HG03103 (cell line): ENCODE results near the gene HNRNPU.
"Not testable (repeated sequence)": the region's sequence is repeated elsewhere in the genome, so short reads cannot be mapped to it uniquely, and the experiment has no call there.

Source experiments
- ATAC-seq: cut with Tn5 transposase; IDR thresholded peaks from one replicate; pipeline ENCODE4 v1.9.1; 2021; ENCODE audit warnings: low read depth; ENCODE audit not compliant: unreplicated experiment

HNRNPU gene

GRCh38 chr1:244843148-244843978 lies 21.0 kb downstream of the HNRNPU start:
- ATAC-seq, result no peak

DNA sequence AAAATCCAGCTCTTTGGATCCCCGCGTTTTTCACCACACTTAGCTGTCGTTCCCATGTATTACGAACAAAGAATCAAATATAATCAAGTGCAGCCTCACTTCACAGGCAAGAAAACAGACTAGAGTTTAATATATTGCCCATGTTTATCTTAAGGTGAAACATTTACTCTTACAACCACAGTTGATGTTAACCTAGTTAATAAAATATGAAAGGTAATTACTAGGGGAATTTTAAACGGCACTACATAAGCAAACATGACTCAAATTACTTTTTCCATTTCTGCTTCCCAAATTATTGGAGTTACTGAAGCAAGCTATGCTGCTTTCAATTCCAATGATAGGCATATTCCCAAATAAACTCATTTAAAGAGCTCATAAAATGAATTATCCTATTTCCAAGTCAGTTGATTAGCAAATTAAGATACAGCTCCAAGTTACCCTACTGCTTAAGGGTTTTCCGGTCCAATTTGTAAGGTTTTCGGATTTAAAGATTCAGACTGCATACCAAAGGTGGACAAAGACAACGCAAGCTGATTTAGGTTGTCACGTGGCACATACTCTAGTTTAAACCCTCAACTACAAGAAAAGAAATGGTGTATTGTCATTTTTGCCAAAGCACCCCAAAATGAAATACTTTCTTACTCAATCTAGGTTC lies 22.9 kb downstream of the HNRNPU start:
- no peak for ATAC-seq

DNA sequence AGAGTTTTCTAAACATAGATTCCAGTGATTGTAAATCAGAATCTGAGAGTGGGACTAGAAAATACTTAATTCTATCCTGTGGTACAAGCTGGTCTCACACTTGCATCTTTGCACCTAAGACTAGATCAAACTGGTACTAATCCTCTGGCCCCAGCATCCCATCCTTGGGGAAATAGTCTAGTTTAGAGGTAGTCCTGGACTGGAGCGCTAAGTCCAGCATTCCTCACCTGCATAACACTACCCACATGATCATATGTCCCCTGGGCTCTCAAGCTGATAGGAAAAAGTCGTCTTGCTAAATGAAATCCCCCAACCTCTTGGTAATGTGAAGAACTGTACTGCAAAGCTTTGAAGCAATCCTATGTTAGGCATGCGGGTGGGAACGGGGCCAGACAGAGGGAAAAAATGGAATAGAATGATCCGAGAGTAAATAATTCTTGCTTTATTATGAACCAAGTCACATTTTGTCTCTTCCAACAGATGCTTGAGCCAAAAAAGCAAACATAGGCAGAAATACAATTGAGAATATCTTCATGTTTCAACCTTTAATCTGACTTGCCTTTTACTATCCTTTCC lies 24.0 kb downstream of the HNRNPU start:
- no peak for ATAC-seq

DNA sequence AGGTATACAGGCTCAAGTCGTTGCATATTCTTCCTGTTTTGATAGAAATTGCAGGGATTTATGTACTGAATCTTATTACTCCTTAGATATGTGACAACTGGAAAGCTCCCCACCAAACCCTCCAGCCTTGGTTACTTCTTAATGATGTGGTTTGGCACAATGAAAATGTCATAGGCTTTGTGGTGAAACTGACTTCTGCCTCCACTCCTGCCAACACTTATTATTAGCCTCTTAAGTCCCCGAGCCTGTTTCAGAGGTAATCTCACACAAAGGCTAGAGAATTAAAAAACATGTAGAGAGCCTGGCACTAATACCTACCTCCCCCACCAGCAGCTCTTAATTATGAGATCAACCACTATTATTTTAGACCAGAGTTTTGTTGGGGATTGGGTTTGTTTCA lies 24.7 kb downstream of the HNRNPU start:
- no peak for ATAC-seq

- ATAC-seq, result no peak
Observed at GRCh38 chr1:244837597-244838258, 26.6 kb downstream of the HNRNPU start.

GRCh38 chr1:244836584-244836983 lies 27.8 kb downstream of the HNRNPU start:
- ATAC-seq, result no peak

DNA sequence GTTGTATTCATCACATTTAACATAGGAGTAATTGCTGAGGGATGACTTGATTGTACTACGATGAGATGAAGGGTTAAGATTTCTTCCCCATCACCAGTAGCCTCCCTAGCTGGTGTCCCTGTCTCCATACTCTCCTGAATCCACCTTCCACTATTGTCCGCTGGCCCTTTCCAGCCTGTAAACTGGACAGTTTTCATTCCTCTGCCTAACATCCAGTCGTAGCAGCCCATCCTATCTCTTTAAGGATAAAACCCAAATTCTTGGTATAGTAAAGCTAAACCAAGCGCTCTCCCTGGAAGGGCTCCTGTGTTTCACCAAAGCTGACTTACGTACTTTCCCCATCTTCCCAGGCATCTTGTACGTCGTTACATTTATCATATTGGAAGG lies 28.2 kb downstream of the HNRNPU start:
- no peak for ATAC-seq

GRCh38 chr1:244835276-244836134 lies 28.8 kb downstream of the HNRNPU start, which contains the start of gene COX20:
COX20 (plus strand) TSS chr1:244835658; CDS start chr1:244835715, 57 bp downstream.
- peak; percentile 50 for ATAC-seq

GRCh38 chr1:244834543-244835275 lies 29.6 kb downstream of the HNRNPU start:
- ATAC-seq, result peak; percentile 65

- ATAC-seq, result no peak
Observed at GRCh38 chr1:244833734-244834542, 30.4 kb downstream of the HNRNPU start.

DNA sequence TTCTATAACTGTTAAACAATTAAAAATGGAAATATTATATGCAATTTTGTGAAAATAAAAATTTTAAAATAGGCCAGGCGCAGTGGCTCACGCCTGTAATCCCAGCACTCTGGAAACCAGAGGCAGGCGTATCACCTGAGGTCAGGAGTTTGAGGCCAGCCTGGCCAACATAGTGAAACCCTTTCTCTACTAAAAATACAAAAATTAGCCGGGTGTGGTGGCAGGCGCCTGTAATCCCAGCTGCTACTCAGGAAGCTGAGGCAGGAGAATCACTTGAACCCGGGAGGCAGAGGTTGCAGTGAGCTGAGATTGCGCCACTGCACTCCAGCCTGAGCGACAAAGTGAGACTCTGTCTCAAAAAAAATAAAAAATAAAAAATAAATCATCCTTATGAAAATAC lies 31.1 kb downstream of the HNRNPU start:
- not testable (repeated sequence) for ATAC-seq

GRCh38 chr1:244830639-244831038 lies 33.7 kb downstream of the HNRNPU start:
- no peak for ATAC-seq

DNA sequence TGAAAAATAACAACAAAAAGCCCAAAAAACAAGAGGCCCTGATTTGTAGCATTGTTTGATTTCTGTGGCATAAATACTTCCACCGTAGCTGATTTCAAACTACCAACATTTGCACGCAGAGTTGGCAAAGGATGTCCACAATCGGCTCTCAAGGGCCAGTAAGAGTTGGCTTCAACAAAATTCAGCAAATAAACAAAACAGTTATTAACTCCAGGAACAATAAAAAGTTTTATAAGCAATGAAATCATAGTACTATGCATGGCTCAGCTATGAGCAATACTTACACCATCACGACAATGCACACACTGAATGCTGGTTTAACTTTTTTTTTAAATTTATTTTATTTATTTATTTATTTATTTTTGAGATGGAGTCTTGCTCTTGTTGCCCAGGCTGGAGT lies 37.6 kb downstream of the HNRNPU start:
- ATAC-seq, result no peak

- ATAC-seq, result no peak
Observed at GRCh38 chr1:244822878-244823277, 41.5 kb downstream of the HNRNPU start.

GRCh38 chr1:244821134-244821533 lies 43.2 kb downstream of the HNRNPU start:
- no peak for ATAC-seq

- no peak for ATAC-seq
Observed at GRCh38 chr1:244820131-244820530, 44.2 kb downstream of the HNRNPU start.

DNA sequence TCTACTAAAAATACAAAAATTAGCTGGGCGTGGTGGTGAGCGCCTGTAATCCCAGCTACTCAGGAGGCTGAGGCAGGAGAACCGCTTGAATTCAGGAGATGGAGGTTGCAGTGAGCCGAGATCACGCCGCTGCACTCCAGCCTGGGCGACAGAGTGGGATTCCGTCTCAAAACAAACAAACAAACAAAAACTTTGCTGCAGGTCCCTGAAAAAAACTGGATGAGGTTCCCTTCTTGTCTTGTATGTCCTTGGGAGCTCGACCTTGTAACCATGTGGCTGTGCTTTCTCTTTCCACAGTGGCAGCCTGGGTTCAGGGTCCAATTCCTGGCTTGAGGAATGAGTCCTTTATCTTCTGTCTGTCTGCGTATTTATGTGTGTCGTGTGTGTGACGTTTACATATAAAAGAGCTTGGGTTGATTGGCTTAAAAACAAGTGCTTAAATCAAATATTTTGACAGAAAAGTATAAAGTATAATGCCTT lies 46.9 kb downstream of the HNRNPU start:
- no peak for ATAC-seq

DNA sequence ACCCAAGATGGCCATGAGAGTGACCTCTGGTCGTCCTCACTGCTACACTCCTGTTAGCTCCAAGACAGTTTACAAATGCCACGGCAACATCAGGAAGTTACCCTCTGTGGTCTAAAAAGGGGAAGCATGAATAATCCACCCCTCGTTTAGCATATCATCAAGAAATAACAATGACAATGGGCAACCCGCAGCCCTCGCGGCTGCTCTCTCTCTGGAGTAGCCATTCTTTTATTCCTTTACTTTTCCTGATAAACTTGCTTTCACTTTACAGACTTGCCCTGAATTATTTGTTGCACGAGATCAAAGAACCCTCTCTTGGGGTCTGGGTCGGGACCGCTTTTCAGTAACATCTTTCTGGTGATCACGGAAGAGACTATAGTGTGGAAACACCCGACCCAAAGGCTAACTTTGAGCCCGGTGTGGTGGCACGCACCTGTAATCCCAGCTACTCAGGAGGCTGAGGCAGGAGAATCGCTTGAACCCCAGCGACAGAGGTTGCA lies 48.7 kb downstream of the HNRNPU start:
- no peak for ATAC-seq
